ENCODE measurements around the gene PCBP4.

Gene PCBP4

DNA sequence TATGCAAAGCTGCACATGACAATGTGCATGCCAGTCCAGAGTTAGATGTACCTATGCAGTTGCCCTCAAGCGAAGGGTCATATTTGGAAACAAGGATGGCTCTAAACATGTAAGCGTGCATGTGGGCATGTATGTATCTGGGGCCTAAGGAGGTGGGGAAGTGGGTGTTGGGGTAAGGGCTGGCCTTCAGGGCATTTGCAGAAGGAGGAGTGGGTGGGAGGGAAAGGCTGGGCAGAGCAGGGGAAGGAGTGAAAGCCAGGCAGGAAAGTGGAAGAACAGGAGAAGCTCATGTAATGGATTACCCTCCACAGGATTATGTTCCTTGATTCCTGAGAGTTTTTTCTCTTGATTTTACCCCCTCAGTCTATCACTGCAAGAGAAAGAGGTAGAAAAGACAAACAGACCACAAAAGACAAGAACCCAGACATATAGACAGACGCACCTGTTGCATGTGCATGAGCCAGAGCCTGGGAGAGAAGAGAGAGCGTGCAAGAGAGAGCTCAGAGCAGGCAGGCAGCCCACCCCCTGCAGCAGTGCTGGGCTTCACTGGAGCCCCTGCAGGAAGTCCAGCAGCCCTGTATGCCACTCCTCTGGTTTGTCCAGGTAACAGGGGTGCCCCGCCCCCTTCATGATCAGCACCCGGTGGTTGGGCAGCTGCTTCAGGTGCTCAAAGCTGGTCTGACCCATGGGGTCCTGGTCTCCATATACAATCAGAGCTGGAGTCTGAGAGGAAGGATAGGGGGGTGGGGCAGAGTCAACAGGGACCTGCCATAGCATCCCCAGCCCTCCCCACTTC lies 1.8 kb upstream of the PCBP4 start:
- H3K4me3 ChIP-seq (ENCODE audit: low read depth, low read length): no peak overlapping the region
- TF ChIP-seq, protein P1, sequence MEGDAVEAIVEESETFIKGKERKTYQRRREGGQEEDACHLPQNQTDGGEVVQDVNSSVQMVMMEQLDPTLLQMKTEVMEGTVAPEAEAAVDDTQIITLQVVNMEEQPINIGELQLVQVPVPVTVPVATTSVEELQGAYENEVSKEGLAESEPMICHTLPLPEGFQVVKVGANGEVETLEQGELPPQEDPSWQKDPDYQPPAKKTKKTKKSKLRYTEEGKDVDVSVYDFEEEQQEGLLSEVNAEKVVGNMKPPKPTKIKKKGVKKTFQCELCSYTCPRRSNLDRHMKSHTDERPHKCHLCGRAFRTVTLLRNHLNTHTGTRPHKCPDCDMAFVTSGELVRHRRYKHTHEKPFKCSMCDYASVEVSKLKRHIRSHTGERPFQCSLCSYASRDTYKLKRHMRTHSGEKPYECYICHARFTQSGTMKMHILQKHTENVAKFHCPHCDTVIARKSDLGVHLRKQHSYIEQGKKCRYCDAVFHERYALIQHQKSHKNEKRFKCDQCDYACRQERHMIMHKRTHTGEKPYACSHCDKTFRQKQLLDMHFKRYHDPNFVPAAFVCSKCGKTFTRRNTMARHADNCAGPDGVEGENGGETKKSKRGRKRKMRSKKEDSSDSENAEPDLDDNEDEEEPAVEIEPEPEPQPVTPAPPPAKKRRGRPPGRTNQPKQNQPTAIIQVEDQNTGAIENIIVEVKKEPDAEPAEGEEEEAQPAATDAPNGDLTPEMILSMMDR (IDR thresholded peaks at IDR 0.05; ENCODE audit: low read depth, low read length): no peak

DNA sequence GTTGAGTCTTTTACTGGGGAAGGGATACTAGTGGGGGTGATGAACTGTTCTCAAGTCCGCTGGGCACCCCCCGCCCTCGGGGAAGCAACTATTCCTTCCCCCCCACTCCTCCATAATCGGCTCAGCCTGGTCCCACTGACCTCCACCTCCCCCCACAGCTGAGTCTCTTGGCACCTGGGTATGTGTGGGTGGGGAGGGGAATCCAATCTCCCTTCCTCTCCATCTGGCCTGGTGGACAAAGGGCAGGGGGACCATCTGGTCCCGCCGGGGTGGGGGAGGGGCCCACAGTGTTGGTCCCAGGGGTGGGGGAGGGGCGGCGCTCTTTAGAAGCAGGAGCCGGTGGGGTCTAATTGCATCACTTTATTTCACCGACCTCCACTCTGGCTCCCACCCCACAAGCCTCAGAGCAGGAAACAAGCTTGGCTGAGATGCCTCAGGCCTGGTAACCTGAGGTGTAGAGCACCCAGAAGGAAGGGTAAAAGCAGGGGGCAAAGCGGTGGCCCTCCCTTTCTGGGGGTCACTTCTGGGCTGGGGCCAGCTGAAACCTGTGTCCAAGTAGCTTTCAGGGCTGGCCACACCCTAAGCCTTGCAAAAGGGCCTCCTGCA lies 1.0 kb upstream of the PCBP4 start:
- H3K4me3 ChIP-seq (ENCODE audit: low read depth, low read length): peak overlapping the region; percentile 69
- TF ChIP-seq, protein P1 (IDR thresholded peaks at IDR 0.05; ENCODE audit: low read depth, low read length): no peak

DNA sequence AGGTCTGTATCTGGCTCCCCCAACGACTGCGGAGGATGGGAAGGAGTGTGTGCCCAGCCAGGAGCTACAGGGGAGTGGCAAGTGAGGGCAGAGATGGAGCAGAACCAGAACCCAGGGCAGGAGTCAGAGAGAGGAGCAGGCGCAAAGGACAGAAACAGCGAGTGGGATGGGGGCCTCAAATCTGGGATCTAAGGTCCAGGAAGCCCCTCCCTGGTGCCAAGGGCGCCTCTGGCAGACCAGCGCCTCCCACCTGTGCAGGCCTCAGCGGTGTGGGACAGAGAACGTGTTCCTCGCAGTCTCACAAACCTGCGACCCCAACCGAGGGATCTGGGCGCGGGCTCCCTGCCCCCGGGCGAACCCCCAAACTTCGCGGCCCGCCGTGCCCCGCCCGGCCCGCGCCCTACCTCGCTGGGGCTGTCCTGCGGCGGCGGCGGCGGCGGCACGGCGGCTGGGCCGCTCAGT lies 301 bp downstream of the PCBP4 start:
- peak overlapping the region; percentile 77 for H3K4me3 ChIP-seq (ENCODE audit: low read depth, low read length)
- TF ChIP-seq, protein P1 (IDR thresholded peaks at IDR 0.05; ENCODE audit: low read depth, low read length): no peak

DNA sequence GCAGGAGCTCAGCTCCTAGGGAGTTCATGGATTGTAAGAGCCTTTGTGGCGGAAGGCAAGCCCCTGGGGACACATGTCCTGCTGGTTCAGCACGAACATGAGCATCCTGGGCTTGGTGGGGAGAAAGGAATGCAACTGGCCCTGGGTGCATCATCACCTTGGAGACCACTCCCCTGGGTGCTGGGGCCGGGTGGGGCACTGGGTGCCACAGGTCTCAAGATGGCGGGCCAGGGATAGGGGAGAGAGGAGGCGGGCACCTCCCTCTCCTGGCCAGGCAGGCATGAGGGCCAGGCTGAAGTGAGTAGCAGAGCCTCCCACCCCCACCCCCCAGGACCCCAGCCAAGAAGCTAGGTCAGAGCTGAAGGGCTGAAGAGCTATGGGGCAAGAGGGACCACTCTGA lies 768 bp downstream of the PCBP4 start:
- TF ChIP-seq, protein P1 (IDR thresholded peaks at IDR 0.05; ENCODE audit: low read depth, low read length): no peak

DNA sequence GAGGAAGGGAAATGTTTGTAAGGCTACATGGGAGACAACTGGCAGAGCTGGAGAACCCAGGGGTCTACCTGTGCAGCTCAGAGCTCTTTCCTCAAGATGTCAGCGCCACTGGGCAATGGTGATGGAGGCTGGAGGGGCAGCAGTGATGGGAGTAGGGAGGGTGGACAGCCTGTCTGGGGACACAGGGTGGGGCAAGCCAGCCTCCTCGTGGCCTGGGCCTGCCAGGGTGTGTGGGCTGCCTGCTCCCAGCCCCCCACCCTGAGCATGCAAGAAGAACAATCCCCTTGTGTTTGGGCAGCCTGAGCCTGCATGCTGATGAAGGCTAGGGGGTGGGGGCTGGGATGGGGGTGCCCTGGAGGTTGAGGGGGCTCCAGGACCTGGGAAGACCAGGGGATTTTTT lies 1.2 kb downstream of the PCBP4 start:
- H3K4me3 ChIP-seq (ENCODE audit: low read depth, low read length): peak overlapping the region; percentile 77
- TF ChIP-seq, protein P1 (IDR thresholded peaks at IDR 0.05; ENCODE audit: low read depth, low read length): no peak

More for the DNA sequence above, 768 bp downstream of the PCBP4 start:
- peak overlapping the region; percentile 77 for H3K4me3 ChIP-seq (ENCODE audit: low read depth, low read length)

DNA sequence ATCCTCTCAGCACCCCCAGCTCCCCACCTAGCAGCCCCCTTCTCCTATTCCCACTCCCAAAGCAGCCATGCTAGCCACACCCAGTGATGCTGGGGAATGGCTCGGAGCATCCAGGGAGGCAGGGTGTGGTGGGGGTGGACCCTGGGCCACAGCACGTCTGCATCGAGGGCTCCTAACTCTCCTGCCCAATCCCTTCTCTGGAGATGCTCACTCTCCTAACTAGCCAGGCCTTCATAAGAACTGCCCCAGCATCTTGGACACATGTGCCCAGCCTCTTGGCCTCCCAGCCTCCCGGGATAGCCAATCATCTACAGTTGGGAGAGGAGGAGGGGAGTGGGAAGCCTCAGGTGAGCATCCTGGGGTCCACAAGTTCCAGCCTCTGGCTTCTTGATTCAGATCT lies 2.7 kb downstream of the PCBP4 start:
- H3K4me3 ChIP-seq (ENCODE audit: low read depth, low read length): no peak overlapping the region
- TF ChIP-seq, protein P1 (IDR thresholded peaks at IDR 0.05; ENCODE audit: low read depth, low read length): no peak

DNA sequence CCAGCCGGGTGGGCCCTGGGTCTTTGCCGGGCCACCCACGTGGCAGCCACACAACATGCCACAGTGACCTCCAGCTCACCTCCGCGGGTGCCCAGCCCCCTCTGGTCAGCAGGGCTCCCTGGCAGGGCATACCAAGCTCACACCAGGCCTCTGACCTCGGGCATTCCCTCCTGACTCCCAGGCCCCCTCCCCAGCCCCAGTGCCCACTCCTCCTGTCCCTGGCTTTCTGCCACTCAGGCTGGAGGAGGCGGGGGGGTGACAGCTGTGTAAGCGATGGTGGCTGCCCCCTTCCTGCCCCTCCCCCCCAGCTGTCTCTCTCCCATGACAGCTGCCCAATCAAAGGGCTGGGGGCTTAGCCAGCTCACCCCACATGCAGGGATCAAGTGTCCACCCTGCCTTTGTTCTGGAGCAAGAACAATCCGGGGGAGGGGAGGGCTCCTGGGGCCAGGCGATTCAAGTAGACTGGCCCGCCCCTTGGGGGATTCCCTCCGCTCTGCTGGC lies 3.3 kb downstream of the PCBP4 start:
- H3K4me3 ChIP-seq (ENCODE audit: low read depth, low read length): no peak overlapping the region
- TF ChIP-seq, protein P1 (IDR thresholded peaks at IDR 0.05; ENCODE audit: low read depth, low read length): no peak
